Colon (tissue), 2 donors: ENCODE measurements around the gene TAF1B.

Experiments
- FAIRE-seq: peaks from 2 replicates; lab custom pipeline; 2012; peaks lifted over from hg19 to GRCh38; lab: Jason Lieb, UNC
- donor health status: control.
- donor health status: control.

TAF1B gene

DNA sequence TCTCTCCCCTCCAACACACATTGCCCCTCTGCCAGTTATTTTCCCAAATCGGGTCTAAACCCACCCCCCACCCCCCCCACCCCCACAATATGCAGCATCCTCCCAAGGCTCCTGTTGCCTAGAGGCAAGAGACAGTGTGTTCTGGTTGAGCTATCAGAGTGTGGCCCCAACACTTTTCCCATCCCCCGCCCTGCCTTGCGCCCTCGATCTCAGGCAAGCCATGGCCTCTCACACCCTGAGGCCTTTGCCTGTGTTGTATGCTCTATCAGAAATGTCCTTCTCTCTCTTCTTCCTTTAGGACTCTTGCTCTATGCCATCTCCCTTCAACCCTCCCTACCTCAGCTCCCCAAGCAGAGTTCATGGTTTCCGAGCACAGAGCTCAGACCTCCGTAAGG lies 98.7 kb downstream of the TAF1B start:
- no peak for FAIRE-seq

DNA sequence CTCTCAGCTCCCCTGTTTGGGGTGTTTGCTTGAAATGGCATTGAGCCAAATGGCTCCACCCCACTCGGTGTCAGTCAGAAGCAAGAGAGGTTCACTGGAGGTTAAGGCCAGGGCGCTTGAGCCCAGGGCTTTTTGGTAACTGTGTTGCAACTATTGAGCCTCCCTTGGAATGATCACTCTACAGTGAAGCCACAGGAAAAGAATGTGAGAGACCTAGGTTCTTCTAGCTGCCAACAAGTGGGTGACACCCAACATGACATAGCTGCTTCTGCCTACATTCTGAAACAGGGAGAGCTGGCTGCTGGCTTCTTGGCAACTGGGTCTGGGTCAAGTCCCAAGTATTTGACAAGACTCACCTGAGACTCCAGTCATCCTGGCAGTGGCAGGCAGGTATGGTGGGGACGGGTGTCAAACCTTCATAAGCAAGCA lies 101.1 kb downstream of the TAF1B start:
- no peak for FAIRE-seq

DNA sequence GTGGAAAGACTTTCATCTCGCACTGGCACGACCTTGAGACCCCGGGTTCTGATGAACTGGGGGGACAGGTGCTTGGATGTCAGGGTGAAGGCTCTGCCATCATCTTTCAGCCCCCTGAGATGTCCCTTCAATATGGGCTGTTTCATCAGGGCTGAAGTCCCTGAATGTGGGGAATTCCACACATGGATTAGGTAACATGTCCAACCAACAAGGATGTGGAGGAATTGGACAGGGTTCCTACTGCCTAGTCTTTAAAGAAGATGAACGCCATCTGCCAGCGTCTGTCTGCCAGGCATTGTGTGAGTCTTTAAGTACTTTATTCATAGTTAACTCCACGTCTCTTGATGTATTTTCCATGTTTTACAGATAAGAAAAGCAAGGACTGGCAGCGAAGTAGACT lies 102.3 kb downstream of the TAF1B start:
- FAIRE-seq, result no peak

DNA sequence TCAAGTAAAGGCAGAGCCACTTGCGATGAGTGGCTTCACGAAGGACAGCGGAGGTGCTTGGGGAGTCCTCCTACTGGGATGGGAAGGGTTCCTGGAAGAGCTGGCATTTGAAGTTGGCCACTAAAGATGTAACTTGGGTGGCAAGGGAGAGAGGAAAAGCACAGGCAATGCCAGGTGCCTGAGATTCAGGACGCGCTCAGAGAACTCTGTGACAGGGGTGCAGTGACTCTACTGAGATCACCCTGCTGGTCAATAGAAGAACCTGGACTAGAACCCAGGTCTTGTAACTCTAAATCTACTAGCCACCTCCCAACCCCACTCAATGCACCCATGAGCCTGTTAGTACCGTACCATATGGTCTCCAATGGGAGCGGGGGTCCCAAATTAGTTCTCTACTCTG lies 102.8 kb downstream of the TAF1B start:
- no peak for FAIRE-seq

DNA sequence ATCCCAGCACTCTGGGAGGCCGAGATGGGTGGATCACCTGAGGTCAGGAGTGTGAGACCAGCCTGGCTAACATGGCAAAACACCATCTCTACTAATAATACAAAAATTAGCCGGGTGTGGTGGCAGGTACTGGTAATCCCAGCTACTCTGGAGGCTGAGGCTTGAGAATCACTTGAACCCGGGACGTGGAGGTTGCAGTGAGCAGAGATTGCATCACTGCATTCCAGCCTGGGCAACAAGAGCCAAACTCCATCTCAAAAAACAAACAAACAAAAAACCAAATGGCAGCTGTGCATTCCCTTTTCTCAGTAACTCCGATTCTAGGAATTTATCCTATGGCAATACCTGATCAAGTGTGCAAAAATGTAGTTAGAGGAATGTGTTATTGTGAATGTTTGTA lies 103.5 kb downstream of the TAF1B start:
- FAIRE-seq, result no peak

DNA sequence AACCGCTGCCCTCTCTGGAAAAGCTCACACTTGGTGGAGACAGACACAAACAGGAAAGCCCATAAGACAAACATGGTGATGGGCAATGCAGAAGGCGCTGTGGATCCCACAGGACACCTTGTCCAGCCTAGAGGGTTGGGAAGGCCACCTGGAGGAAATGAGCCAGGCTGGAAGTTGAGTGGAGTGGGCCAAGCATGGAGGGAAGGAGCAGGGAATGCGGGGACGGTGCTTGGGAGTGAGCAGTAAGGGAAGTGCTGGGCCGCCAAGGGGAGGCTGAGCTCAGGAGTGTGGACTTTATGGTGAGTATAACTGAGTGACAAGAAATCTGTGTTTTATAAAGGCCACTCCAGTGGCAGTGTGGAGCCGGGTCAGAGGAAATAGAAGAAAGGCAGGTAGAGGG lies 105.4 kb downstream of the TAF1B start:
- no peak for FAIRE-seq

DNA sequence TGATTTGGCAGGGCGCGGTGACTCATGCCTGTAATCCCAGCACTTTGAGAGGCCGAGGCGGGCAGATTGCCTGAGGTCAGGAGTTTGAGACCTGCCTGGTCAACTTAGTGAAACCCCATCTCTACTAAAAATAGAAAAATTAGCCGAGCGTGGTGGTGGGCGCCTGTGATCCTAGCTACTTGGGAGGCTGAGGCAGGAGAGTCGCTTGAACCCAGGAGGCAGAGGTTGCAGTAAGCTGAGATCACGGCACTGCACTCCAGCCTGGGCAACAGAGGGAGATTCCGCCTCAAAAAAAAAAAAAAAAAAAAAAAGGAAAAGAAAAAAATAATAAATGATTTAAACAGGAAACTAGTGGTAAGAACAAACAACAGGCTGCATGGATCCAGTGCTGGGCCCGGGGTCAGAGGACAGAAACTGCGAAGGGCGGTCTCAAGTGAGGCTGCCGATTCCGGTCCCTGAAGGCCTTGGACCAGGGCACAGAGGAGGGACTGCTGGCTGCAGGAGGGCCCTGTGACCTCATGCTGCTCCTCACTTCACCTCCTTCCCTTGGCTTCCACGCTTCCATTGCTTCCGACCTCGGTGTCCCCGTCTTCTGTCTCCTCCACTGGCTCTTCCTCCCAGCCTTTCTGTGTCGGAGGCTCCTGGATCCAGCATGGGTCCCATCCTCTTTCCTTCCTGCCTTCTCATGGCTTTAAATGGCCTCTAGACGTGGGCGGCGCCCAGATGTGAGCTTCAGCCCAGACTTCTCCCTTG lies 106.1 kb downstream of the TAF1B start:
- no peak for FAIRE-seq

DNA sequence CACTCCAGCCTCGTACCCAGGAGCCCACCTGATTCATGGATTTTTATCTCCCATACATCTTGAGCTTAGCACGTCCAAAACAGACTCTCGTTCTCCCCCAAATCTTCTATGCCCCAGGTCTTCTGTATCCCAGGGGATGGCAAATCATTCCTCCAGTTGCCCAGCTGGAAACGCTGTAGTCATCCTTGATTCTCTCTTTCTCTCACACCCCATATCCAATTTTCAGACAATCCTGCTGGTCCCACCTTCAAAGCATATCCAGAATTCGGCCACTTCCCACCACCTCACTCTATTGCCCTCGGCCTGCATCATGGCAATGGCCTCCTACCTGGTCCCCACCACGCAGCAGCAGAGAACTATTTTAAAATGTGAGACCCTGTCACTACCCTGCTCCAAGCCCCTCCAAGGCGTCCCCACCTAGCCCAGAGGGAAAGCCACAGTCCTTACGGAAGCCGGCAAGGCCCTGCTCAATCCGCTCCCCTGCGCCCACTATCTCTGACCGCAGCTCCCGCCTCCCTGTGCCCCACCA lies 106.8 kb downstream of the TAF1B start:
- no peak for FAIRE-seq

DNA sequence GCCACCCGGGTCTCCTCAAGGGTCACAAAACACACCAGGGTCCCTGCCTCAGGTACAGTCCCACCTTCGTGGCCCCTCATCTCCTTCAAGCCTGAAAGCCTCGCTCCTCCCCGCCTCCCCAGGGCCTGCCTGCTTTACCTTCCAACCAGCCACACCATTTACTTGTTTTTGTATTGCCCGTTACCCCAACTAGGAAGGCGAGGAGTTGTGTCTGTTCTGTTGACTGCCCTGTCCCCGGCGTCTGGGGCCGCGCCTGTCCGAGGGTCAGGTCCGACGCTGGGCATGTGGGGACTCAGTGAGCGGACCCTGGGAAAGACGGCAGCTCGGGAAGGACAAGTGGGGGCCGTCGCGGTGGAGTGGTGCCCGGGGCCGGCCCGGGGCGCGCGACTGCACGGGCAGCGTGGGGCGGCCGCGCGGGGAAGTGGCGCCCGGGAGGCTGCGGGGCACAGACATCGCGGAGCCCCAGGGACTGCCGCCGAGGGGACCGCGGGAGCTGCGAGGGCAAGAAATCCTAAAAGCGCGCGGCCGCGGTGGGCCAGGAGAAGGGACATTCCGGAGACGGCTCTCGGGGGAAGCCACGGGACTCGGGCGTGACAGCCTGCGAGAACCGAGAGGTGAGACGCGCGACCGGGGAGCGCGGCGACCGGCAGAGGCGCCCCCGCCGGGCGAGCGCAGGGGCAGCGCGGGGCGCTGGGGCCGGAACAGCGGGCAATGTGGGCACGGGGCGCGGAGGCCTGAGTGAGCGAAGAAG lies 107.4 kb downstream of the TAF1B start:
- no peak for FAIRE-seq

DNA sequence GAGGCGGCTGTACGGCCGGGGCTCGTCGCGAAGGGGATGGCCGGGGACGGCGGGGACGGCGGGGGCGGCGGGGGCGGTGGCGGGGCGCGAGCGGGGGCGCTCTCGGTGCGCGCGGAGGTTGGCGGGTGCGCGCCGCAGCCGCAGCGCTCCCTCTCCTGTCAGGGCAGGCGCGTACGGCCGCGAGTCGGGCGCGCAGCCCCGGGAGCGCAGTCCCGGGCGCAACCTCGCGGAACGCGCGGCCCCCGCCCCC lies 107.9 kb downstream of the TAF1B start:
- no peak for FAIRE-seq

DNA sequence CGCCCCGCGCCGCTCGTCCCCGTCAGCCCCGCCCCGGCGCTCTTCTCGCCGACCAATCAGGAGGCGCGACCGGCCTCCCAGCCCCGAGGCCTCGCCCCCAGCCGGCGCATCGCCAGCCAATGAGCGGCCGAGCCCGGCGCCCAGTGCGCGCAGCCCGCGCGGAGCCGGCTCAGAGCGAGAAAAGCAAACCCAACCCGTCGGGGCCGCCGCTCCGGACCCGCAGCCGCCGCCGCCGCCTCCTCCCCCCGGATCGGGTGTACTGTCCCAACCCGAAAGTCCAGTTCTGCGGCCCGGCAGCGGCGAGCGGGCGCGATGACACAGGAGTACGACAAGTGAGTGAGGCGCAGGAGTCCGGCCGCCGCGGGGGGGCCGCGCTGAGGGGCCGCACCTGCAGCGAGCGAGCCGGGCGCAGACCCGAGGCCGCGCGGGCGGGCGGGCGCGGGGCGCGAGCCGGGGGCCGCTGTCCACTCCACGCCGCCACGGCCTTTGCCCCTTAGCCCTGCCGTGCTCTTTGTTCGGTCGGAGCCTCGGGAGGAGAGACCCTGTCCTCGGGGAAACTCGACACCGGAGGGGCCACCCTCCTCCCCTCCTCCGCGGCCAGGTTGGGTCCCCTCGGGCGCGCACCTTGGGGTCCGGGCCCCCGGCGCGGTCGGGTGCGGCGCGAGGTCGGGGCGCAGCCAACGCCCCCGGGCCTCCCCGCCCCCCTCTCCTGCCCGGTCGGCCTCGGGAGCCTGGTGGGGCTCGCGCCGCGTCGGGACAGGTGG lies 108.4 kb downstream of the TAF1B start, which contains the start of gene GRHL1:
Gene GRHL1, plus strand, starts transcription at position 172 of the 764 bp plus-strand sequence. Its CDS starts 141 bp downstream, at position 313.
- FAIRE-seq, result no peak

DNA sequence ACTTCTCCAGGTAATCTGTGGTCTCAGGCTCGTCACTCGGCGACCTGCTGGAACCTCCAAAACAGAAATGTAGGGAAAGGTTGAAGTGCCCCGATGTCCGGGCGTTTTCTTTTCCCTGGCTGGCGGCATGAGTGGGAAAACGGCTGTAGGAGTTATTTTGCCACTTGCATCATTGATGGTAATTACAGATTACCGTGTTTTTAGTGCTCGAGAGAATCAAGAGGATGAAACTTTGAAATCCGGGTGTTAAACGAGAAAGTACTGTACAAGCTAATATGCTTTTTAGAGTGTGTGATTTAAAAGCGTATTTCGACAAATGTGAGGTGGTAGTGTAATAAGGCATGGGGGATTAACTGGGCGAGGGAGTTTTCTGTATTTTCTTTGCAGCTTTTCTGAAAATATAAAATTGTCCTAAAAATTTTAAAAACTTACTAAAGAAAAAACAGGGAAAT lies 109.0 kb downstream of the TAF1B start:
- FAIRE-seq, result no peak

DNA sequence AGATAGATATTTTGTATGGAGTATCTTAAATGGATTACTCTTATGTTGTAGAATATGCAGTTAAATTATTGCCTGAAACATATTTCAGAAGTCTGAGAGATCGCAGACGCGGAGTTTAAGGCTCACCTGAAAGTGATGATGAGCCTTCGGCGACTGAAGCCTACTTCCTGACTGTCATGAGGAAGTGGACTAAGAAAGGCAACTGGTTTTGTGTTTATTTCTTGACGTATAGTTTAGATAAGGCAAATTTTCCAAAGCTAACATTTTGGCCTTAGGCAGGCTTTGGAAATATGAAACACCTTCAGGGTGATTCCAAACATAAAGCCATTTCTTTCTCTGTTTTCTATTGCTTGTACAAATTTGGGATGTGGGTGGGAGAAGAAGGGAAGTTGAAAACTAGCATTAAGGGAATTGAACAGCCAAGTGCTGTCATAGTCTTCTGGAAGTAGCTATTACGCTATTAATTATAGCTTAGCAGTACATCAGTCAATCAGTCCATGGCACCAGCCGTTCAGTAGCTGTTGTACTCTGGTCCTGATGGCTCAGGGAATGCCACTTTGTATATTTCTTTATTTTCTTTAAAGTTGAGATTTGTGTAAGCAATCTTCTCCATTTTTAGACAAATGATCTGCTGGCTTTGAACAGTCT lies 109.7 kb downstream of the TAF1B start:
- no peak for FAIRE-seq

DNA sequence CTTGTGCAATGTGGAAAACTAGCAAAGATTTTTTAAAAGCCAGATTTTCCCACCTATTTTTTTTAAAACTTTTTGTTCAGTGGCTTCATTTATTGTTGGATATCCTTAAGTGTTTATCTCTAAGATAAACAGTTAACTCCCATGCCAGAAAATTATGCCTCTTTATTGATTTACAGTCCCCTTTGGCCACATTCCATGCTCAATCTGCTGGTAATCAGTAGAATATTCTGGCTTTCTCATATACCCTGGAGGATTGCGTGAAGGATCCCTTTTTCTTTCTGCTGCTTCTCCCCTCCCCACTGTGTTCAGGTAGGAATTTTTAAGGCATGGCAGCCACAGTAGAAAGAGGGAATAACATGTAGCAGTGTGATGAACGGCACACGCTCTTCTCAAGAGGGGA lies 110.9 kb downstream of the TAF1B start:
- no peak for FAIRE-seq

DNA sequence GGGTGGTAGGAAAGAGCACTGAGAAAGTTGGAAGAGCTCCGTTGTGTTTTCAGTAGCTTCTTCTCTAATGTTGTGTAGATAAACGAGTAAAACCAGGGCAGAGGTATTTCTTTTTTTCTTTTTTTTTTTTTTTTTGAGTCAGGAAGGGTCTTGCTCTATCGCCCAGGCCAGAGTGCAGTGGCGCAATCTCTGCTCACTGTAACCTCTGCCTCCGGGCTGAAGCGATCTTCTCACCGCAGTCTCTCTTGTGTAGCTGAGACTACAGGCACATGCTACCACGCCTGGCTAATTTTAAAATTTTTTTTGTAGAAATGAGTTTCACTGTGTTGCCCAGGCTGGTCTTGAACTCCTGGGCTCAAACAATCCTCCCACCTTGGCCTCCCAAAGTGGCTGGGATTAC lies 114.8 kb downstream of the TAF1B start:
- no peak for FAIRE-seq

DNA sequence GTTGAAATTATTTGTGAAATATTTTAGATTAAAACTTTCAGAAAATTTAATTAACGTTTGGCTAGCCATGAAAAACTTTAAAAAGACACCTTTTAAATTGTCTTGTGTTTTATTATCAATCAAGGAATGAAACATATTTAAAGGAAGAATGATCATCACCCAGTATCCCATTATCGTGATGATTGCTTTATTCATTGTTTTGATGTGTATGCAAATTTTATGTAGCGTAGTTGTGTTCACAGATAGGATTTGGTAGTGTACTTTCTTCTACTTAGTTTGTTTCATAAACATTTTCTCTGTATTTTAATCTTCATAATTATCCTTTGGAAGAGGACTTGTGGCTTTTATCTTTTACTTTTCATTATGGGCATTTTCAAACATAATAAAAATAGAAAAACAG lies 116.0 kb downstream of the TAF1B start:
- no peak for FAIRE-seq

DNA sequence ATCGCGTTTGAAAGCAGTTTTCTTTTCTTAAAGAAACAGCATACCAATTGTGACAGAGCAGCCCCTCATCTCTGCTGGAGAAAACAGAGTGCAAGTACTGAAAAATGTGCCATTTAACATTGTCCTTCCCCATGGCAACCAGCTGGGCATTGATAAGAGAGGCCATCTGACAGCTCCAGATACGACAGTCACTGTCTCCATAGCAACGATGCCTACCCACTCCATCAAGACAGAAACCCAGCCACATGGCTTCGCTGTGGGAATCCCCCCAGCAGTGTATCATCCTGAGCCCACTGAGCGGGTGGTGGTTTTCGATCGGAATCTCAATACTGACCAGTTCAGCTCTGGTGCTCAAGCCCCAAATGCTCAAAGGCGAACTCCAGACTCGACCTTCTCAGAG lies 117.7 kb downstream of the TAF1B start:
- FAIRE-seq, result no peak

DNA sequence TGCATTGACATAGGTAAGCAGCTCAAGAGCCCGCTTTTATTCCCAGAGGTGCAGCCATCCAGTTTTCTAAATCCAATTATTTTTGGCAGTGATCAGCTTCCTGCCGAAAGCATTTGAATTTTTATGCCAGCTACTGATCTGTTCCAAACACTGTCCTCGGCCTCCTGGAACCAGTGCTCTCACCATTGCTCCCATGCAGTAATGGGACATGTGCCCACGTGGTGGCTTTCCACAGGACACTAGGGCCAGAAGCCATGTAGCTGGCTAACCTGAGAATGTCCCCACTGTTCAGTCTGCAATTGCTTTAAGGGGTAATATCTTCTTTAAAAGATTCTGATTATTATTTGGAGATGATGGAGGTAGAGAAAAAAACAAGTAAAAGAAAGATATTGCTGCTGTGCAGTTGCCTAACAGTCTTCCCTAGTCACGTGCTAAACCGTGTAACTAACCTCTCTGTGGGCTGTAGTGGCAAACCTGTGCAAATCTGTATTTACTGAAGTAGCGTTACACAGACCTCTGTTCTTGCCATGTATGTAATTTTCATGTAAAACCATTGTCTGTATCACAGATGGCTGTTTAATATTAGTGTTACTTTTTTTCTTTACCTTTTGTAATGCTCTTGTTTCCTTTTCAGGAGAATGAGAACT lies 121.2 kb downstream of the TAF1B start:
- no peak for FAIRE-seq

DNA sequence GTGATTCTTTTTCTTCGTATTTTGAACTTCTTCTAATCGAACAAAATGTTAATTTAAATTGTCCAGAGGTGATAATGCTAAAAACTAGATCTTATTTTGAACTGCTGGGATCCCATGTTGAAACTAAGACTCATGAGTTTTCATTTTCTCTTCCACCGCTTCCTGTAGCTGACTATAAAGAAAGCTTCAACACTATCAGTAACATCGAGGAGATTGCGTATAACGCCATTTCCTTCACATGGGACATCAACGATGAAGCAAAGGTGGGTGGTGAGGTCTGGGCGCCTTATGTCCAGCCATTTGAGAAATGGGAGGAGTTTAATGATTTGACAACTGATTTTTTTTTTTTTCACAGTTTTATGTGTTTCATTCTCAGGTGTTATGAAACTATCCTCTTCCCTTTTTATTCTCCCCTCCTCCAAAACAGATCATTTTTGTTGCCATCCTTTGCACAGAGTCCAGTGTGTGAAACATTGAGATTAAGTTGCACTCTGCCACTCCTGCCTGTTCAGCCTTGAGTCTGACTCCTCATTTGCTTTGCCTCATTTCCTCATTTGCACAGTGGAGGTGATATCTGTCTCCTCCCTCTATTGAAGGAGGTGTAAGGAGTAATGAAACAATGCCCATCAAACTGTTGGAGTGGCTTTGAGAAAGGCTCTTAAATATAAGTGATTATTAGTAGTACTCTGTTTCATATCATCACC lies 122.0 kb downstream of the TAF1B start:
- FAIRE-seq, result no peak

DNA sequence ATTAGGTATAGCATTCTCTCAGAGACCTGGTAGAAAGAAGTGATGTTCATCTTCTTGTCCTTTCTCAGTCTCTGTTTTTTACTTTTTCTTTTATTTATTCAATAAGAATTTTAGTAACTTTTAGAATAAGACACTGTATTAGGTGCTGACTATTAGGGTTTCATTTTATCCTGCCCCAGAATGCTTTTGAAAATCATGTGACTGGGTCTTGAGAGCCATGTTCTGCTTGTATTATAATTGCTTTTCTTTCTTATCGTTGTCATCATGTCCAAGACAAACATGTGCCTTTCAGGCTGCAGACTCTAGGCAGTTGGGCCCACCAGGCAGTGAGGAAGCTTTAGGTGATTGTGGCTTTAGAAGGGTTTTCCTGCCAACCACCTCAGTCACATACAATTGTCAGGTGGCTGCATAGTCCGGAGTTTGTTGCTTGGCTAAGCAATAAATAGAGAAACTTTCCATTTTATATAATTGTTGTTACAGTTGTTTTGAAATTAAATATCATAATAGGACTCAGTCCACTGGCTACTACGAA lies 123.3 kb downstream of the TAF1B start:
- FAIRE-seq, result no peak
